Stimulated activated CD4-positive, alpha-beta T cell treated with anti-CD3 and anti-CD28 coated beads, Interleukin-4, amount 100 ng/mL, for 4 hours (primary cell): ENCODE results near the gene LYPLA2.
A peak's percentile ranks its signal among the peaks of the same experiment; 100 is the strongest.
"Not testable (repeated sequence)": the region's sequence is repeated elsewhere in the genome, so short reads cannot be mapped to it uniquely, and the experiment has no call there.

ENCODE experiments used
- DNase-seq, 2 experiments: peaks; one replicate each; pipeline ENCODE4 v3.0.0-alpha.2; 2020

Gene LYPLA2

GRCh38 chr1:23801338-23801748 lies 10.4 kb downstream of the LYPLA2 start:
- no peak for DNase-seq

GRCh38 chr1:23801876-23802275 lies 10.9 kb downstream of the LYPLA2 start:
- DNase-seq: no peak

- DNase-seq: not testable (repeated sequence)
Observed at GRCh38 chr1:23802809-23803342, 11.9 kb downstream of the LYPLA2 start.

GRCh38 chr1:23803674-23804073 lies 12.7 kb downstream of the LYPLA2 start:
- DNase-seq: no peak

GRCh38 chr1:23804183-23804835 lies 13.4 kb downstream of the LYPLA2 start:
- no peak for DNase-seq

- DNase-seq: no peak
Observed at GRCh38 chr1:23805025-23805424, 14.1 kb downstream of the LYPLA2 start.

- no peak for DNase-seq
Observed at GRCh38 chr1:23806280-23806679, 15.3 kb downstream of the LYPLA2 start.

GRCh38 chr1:23807453-23807852 lies 16.5 kb downstream of the LYPLA2 start:
- no peak for DNase-seq

GRCh38 chr1:23809751-23810171 lies 18.8 kb downstream of the LYPLA2 start:
- DNase-seq: peak; percentile 71 to 74

GRCh38 chr1:23810818-23811540 lies 20.0 kb downstream of the LYPLA2 start:
- DNase-seq: peak in 1 of 2 experiments; percentile 42

- no peak for DNase-seq
Observed at GRCh38 chr1:23814016-23814415, 23.1 kb downstream of the LYPLA2 start.

GRCh38 chr1:23816361-23816760 lies 25.4 kb downstream of the LYPLA2 start:
- no peak for DNase-seq

- DNase-seq: no peak
Observed at GRCh38 chr1:23816906-23817305, 26.0 kb downstream of the LYPLA2 start.

GRCh38 chr1:23817633-23818032 lies 26.7 kb downstream of the LYPLA2 start:
- no peak for DNase-seq

GRCh38 chr1:23823767-23824166 lies 32.8 kb downstream of the LYPLA2 start:
- no peak for DNase-seq

- DNase-seq: no peak
Observed at GRCh38 chr1:23824711-23825075, 33.7 kb downstream of the LYPLA2 start.

GRCh38 chr1:23825076-23825761 lies 34.3 kb downstream of the LYPLA2 start, which contains the start of gene HMGCL:
Gene HMGCL (minus strand): TSS chr1:23825429. CDS start chr1:23825415, 14 bp downstream.
- DNase-seq: peak; percentile 85 to 86

- no peak for DNase-seq
Observed at GRCh38 chr1:23825762-23826522, 35.0 kb downstream of the LYPLA2 start.

- DNase-seq: not testable (repeated sequence)
Observed at GRCh38 chr1:23826590-23826989, 35.6 kb downstream of the LYPLA2 start.

GRCh38 chr1:23827717-23828116 lies 36.8 kb downstream of the LYPLA2 start:
- no peak for DNase-seq

- DNase-seq: not testable (repeated sequence)
Observed at GRCh38 chr1:23834156-23834555, 43.2 kb downstream of the LYPLA2 start.

- DNase-seq: no peak
Observed at GRCh38 chr1:23836037-23836436, 45.1 kb downstream of the LYPLA2 start.

GRCh38 chr1:23837908-23838307 lies 47.0 kb downstream of the LYPLA2 start:
- DNase-seq: no peak
